IPS-NIHi7 (cell line): Measurements from ENCODE around the gene SUPT16H.
A peak's percentile ranks its signal among the peaks of the same experiment; 100 is the strongest.
"Not testable (repeated sequence)": the region's sequence is repeated elsewhere in the genome, so short reads cannot be mapped to it uniquely, and the experiment has no call there.

ENCODE experiments used
- DNase-seq: peaks from one replicate; pipeline ENCODE4 v3.0.0; 2012; ENCODE audit warnings: mixed read lengths; ENCODE audit errors: extremely low spot score

Gene SUPT16H

DNA sequence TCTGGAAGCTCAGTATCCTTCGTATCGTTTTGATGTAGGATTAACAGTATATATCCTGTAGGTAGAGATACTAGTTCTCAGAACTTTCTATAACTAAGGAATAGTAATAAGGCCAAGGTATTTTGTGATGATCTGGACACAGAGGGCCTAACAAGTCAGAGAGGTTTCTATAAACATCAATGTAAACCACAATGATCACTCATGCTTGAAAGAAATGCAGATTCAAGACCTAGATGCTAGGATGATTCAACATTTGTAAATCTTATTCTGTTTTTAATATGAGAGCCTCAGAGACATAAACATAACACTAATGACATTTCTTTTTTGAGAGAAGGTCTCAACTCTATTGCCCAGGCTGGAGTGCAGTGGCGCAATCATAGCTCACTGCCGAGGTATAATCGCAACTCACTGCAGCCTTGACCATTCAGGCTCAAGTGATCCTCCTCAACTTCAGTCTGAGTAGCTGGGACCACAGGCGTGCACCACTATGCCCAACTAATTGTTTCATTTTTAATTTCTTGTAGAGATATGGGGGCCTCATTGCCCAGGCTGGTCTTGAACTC is 16.2 kb downstream of the SUPT16H start:
- DNase-seq: no peak

DNA sequence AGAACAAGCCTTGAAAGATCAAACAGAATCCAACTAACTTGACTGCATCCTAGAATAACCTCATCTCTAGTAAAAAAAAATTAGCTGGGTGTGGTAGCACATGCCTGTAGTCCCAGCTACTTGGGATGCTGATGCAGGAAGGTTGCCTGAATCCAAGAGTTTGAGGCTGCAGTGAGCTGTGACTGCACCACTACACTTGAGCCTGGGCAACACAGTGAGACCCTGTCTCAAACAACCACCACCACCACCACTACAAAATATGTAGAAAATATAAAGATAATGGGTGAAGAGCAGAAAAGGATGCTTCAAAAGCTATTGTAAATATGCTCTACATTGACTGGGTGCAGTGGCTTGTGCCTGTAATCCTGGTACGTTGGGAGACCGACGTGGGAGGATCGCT is 27.3 kb downstream of the SUPT16H start:
- DNase-seq: no peak

DNA sequence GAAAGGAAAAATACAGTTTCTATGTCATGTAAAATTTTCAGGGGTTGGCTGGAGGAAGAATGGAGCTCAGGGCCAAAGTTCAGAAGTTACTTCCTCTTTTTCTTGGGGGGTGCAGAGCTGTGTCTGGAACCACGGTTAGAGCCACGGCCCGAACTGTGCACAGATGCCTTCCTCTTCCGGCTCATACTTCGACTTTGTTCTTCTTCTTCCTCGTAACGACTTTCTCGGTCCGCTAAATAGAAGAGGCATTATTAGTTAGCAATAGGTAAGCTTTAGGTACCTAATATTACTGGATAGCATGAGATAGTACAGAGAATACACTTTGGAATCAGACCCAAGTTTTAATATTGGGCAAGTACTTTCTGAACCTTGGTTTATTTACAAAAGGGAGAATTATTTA is 31.2 kb downstream of the SUPT16H start:
- no peak for DNase-seq

DNA sequence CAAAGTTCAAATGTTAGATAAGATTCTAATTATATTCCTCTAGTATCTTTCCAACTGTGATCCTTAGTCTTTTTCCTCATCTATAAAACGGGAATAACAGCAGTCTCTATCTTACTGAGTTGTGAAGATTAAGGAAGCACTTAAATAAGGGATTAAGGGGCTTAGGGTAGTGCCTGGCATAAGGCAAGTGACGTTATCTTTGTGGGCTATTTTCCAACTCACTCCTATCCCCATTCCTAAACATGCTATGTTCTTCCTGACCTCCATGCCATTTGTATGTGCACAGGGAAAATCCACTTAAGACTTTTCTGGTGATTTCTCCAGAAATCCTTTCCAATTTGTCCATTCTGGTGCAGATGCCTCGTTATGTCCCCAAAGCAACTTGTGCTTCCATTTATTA is 33.3 kb downstream of the SUPT16H start:
- DNase-seq: no peak

DNA sequence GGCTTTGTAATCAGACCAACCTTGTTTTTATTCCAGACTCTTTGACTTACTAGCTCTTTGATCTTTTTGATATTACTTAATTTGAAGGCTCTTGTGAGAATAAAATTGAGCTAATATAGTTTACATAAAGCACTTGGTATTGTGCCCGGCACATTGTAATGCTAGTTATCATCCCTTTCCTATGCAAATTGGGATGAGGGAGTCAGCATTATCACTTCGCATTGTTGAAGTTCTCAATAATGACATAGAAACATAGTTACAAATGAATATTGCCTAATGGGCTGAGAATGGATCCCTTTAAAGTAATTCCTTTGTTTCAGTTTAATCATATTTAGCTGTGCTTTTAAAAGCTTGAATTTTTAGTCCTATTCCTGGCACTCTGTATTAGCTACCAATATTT is 36.6 kb downstream of the SUPT16H start:
- DNase-seq: no peak

DNA sequence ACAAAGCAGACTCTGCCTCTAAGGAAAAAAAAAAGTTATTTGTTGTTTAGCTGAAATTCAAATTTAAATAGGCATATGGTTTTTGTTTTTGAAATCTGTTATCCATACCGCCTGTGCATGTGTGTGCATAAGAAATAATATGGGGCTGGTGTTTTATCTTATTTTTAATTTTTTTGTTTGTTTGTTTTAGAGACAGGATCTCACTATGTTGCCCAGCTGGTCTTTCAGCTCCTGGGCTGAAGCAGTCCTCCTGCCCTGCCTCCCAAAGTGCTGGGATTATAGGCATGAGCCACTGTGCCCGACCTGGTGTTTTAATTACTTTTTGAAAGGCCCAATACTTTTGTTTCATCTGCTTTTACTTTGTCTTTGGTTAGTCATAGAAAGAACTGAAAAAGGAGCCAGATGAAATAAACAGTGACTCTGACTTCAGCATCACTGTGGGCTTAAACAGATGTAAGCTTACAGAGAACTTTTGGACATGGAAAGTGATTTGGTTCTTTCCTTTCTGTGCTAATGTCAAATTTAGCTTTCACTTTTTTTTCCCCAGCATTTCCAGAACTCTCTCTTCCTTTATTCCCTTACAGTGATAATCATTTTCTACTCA is 37.2 kb downstream of the SUPT16H start:
- DNase-seq: no peak

DNA sequence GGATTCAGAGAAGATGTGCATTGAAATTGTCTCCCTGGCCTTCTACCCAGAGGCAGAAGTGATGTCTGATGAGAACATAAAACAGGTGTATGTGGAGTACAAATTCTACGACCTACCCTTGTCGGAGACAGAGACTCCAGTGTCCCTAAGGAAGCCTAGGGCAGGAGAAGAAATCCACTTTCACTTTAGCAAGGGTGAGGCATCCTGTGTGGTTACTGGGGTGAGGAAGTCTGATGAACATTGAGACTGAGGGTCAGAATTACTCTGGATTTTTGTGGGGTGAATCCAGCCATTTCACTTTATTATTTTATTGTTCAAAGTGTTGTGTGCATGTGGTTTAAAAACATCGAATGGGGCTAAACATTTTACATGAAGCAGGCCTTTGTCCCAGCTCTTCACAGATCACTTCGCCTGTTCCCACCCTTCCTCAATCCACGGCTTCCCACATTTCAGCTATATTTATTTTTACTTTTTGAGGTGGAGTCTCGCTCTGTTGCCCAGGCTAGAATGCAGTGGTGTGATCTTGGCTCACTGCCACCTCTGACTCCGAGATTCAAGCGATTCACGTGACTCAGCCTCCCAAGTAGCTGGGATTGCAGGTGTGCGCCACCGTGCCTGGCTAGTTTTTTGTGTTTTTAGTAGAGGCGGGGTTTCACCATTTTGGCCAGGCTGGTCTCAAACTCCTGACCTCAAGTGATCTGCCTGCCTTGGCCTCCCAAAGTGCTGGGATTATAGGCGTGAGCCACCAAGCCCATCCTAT is 40.6 kb downstream of the SUPT16H start:
- DNase-seq: no peak

DNA sequence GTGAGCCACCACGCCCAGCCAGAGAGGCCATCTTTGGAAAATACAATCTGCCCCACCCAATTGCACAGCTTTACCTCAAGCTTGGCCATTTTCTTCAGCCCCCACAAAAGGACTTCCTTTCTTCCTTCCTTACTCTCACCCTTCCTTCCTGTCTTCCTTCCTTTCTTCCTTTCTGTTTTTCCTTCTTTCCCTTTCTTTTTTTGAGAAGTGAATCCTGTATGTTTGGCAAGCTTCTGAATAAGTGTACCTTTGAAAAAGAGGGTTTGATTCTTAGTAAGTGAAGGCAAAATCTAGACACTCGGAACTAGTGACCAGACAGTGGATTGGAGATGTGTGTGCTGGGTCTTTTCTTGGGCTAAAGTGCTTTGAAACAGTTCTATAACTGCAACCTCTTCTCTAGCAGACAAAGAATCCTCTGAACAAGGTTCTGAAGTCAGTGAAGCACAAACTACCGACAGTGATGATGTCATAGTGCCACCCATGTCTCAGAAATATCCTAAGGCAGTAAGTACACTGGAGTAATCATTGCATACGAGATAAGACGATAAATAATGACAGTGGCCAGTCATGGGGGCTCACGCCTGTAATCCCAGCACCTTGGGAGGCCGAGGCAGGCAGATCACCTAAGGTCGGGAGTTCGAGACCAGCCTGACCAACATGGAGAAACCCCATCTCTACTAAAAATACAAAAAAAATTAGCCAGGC is 49.5 kb downstream of the SUPT16H start:
- no peak for DNase-seq

DNA sequence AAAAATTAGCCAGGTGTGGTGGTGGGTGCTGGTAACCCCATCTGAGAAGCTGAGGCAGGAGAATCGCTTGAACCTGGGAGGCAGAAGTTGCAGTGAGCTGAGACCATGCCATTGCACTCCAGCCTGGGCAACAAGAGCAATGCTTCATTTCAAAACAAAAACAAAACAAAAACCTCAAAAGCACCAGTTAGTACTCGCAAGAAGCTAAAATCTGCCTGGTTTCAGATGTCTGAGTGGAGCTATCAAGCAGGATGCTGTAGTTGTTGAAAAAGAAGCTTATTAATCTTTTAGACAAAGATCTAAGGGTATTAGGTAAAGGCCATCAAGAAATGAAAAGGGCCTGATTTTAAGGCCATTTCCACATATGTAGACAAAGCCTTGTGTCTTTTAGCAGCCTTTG is 50.9 kb downstream of the SUPT16H start:
- DNase-seq: no peak

DNA sequence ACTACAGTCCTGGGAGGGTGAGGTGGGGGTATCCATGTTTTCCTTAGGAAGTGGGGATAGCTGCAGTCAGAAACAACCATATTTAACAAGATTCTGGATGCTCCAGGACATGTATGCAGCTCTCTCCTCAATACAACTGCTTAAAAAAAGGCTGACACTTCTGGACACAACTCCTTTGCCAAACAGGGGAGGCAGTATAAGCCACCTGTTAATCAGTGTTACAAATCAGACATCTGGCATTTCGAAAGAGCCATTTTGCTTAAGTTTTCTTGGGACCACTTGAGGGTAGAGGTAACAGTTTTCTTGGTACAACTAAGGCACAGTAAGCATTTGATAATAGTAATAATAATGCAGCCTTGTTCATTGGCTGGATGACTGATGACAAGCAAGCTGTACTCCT is 56.8 kb downstream of the SUPT16H start:
- DNase-seq: no peak

DNA sequence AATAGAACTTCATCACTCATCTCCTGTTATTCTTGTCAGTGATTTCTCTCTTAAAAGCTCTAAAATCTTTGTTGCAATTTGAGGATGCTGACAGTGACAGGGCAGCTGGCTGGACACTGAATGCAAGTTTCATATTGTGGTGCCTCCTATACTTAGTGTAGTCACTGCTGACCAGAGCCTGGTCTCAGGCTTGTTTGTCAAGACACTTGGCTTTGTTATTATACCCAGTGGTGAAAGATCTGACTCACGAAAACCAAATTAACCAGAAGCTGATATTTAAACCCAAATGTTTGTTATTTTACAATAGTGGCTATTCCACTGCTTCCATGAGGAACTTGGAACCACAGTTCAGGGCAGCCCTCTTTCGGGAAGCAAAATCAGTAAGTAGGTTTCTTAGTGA is 61.1 kb downstream of the SUPT16H start:
- no peak for DNase-seq

DNA sequence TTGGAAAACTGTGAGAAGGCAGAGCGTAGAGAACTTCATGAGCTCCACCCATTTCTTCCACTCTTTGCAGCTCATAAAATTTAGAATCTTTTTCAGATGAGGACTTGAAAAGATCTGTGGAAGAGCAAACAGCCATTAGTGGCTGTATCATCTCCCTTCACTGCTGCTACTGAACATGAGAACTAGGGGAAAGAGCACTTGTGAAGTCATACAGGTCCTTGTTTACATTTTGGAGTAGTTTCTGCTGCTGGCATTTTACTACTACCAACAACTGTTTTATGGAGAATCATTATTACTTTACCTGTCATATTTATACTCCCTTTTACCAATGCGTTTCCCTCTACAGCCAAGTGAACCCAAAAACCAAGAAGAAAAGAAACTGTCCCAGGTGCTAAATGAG is 62.9 kb downstream of the SUPT16H start:
- no peak for DNase-seq

DNA sequence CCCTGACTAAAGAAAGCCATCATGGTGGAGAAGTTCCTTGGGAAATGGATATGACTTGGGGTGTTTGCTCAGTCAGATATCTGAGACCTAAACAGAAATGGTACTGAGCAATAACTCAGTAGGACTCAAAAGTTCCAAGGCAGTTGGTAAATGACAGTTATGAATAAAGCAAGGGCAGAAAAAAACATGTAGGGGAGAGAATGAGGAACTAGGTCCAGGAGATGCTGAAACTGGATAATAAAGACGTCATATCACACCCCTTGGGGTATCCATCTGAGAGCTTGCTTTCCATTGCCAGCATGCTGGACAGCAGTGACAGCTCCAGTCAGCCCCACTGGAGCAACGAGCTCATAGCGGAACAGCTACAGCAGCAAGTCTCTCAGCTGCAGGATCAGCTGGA is 66.4 kb downstream of the SUPT16H start:
- no peak for DNase-seq

DNA sequence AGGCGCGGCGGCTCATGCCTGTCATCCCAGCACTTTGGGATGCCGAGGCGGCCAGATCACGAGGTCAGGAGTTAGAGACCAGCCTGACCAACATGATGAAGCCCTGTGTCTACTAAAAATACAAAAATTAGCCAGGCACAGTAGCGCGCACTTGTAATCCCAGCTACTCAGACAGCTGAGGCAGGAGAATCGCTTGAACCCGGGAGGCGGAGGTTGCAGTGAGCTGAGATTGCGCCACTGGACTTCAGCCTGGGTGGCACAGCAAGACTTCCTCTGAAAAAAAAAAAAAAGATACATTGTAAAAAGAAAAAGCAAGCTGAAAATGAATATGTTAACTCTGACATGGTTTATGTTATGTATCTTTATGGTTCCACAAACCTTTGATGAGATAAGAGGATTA is 70.3 kb downstream of the SUPT16H start:
- DNase-seq: no peak

DNA sequence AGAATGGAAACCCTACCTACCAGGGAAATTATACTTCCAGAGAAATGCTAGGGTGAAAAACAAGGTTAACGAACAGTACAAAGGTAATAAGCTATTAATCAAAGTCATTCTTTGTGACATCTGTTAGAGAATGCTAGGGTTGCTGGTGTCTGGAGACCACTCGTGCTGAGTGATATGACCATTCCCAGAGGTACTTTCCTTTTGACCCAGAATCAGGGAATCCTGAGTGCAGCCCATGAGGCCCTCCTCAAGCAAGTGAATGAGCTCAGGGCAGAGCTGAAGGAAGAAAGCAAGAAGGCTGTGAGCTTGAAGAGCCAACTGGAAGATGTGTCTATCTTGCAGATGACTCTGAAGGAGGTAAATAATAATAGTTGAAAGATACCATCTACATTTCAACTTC is 72.2 kb downstream of the SUPT16H start:
- no peak for DNase-seq

DNA sequence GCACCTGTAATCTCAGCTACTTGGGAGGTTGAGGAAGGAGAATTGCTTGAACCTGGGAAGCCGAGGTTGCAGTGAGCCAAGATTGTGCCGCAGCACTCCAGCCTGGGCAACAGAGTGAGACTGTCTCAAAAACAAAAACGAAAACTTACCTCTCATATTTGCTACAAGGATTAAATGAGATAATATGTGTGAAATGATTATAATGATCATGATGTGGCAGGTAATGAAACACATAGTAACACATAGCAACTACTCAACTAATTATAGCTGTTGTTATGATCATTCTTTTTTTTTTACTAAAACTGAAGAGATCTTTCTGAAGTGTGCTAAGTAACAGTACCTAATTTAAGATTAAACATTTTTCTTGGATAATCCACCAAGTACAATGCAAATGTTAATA is 73.9 kb downstream of the SUPT16H start:
- no peak for DNase-seq

DNA sequence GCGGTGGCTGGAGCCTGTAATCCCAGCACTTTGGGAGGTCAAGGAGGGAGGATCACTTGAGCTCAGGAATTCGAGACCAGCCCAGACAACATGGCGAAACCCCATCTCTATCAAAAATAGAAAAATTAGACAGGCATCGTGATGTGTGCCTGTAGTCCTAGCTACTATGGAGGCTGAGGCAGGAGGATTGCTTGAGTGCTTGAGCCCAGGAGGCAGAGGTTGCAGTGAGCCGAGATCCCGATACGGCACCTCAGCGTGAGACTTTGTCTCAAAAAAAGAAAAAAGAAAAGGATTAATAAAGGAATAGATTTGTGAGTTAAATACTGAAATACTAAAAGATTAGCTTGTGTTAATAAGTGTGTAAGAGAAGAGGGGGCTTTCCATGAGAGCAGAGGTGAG is 74.6 kb downstream of the SUPT16H start:
- no peak for DNase-seq

DNA sequence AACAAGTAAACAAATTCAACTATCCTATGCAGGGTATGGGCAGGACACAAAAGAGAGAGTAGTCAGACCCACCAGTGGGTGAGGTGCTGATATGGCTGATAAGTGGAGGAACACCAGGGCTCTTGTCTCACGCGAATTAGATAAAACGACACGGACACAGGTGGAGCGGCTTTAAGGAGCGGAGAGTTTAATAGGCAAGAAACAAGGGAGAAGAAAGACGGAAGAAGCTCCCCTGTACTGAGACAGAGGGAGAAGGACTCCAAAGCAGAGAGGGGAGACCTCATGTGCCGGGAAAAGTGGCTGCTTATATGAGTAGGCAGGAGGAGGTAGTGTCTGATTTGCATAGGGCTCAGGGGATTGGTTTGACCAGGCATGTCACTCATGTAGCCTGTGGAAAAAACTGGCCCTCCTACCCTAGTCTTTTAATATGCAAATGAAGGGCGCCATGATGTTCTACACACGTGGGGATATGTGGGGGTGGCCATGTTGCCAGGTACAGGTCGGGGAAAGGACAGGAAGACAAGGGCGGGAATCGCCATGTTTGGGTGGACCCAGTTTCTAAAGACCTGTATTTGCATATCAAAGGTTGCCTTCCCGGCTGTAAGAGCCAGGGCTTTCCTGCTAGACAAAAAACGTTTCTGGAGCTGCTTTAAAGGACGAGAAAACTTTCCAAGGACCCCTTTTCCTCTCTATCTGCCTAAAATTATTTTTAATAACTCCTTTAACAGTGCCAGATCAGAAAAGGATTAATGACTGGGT is 75.2 kb downstream of the SUPT16H start:
- DNase-seq: peak; percentile 72

DNA sequence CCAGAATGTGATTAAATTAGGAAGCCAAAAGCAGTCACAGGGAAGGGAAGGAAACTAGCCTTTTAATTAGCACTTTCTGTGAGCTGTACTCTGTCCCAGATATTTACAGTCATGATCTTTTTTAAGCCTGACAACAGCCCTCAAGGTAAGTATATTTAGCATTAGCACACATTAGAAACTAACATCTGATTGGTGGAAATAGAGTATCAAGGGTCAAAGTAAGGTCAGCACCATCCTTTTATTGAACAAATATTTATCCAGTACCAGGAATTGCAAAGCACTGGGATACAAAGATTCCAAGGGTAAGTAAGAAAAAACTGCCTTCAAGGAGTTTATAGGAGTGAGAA is 75.7 kb downstream of the SUPT16H start:
- DNase-seq: no peak

DNA sequence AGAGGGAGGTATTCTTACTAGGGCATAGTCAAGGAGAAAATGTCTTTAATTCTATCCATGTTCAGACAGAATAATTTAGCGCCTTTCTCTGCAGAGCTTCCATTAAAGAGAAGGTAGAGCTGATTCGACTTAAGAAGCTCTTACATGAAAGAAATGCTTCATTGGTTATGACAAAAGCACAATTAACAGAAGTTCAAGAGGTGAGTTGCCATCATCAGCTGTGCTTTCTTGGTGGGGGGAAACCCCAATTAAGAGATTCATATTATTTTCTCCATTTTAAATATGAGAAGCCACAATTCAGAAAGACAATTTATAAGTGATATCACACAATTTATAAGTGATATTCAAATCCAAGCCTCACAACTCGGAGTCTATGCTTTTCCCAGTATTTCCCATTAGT is 76.2 kb downstream of the SUPT16H start:
- no peak for DNase-seq

DNA sequence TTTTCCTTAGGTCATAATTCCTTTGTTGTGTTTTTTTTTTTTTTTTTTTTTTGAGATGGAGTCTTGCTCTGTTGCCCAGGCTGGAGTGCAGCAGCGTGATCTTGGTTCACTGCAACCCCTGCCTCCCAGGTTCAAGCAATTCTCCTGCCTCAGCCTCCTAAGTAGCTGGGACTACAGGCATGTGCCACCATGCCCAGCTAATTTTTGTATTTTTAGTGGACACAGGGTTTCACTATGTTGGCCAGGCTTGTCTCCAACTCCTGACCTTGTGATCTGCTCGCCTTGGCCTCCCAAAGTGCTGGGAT is 81.0 kb downstream of the SUPT16H start:
- DNase-seq: not testable (repeated sequence)

DNA sequence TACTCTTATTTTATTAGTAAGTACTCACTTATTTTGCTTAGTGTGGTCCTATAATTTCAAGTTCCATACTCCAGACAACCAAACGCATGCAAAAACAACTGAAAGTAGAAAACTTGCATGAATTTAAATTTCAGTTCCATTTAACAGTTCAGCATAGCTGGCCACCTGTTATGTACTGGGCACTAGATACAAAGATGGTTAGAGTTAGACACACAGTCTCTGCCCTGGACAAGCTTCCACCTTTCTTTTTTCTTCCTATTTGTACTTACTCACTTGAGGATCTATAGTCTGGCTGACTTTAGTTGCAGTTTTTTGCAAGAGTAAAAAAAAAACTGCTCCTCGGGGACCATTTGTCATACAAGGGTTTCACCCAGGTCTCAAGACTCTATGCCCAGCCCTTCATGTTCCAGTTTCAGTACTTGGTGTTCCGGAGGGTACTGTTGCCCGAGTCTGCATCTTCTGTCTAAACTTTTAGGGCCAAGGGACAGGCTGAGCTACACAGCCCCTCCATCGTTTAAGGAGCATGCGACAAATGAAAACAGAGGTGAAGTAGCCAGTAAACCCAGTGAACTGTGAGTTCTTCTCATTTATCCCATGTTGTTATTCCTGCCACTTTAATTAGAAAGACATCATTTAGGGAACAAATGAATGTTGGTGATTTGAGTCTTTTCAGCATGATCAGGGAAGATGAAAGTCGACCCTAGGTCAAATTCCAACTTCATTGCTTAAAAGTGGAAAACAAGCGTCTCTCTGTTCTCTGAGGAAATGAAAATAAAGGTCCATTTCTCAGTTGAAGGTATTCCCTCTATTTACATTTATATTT is 81.6 kb downstream of the SUPT16H start:
- DNase-seq: no peak
